HG02885 (cell line): ENCODE results near the gene KRTAP17-1.
"Not testable (repeated sequence)": the region's sequence is repeated elsewhere in the genome, so short reads cannot be mapped to it uniquely, and the experiment has no call there.

Experiments
- ATAC-seq: cut with Tn5 transposase; IDR thresholded peaks from one replicate; pipeline ENCODE4 v1.9.1; 2021; ENCODE audit warnings: mild to moderate bottlenecking; ENCODE audit not compliant: unreplicated experiment, poor library complexity

Gene KRTAP17-1

GRCh38 chr17:41308251-41308917 is 7.1 kb downstream of the KRTAP17-1 start:
- ATAC-seq, result no peak

GRCh38 chr17:41307647-41308046 is 7.9 kb downstream of the KRTAP17-1 start:
- ATAC-seq, result no peak

- ATAC-seq, result no peak
Measured at GRCh38 chr17:41304091-41304490, 11.4 kb downstream of the KRTAP17-1 start.

GRCh38 chr17:41302981-41303380 is 12.5 kb downstream of the KRTAP17-1 start:
- no peak for ATAC-seq

- no peak for ATAC-seq
Measured at GRCh38 chr17:41301916-41302901, 13.3 kb downstream of the KRTAP17-1 start, which contains the start of gene KRTAP29-1. Gene KRTAP29-1 (minus strand): TSS chr17:41302851. CDS start chr17:41302851, 0 bp downstream.

- ATAC-seq, result no peak
Measured at GRCh38 chr17:41301204-41301790, 14.2 kb downstream of the KRTAP17-1 start.

- no peak for ATAC-seq
Measured at GRCh38 chr17:41298458-41299135, 16.9 kb downstream of the KRTAP17-1 start.

- ATAC-seq, result no peak
Measured at GRCh38 chr17:41296846-41297245, 18.7 kb downstream of the KRTAP17-1 start.

- ATAC-seq, result no peak
Measured at GRCh38 chr17:41294016-41294415, 21.5 kb downstream of the KRTAP17-1 start.

GRCh38 chr17:41287050-41287449 is 28.5 kb downstream of the KRTAP17-1 start:
- no peak for ATAC-seq

- ATAC-seq, result no peak
Measured at GRCh38 chr17:41284546-41284945, 31.0 kb downstream of the KRTAP17-1 start.

GRCh38 chr17:41284043-41284442 is 31.5 kb downstream of the KRTAP17-1 start:
- no peak for ATAC-seq

GRCh38 chr17:41278176-41278955 is 37.1 kb downstream of the KRTAP17-1 start:
- no peak for ATAC-seq

GRCh38 chr17:41275648-41276190 is 39.8 kb downstream of the KRTAP17-1 start, which contains the start of gene KRTAP9-7:
Gene KRTAP9-7 (plus strand): TSS chr17:41275698. CDS start chr17:41275698, 0 bp downstream.
- ATAC-seq, result not testable (repeated sequence)

- no peak for ATAC-seq
Measured at GRCh38 chr17:41271858-41272257, 43.7 kb downstream of the KRTAP17-1 start.

- not testable (repeated sequence) for ATAC-seq
Measured at GRCh38 chr17:41271323-41271722, 44.2 kb downstream of the KRTAP17-1 start.

GRCh38 chr17:41267711-41268110 is 47.8 kb downstream of the KRTAP17-1 start:
- no peak for ATAC-seq

- ATAC-seq, result no peak
Measured at GRCh38 chr17:41265078-41265477, 50.4 kb downstream of the KRTAP17-1 start, which contains the start of gene KRTAP9-6. Gene KRTAP9-6 (plus strand): TSS chr17:41265378. CDS start chr17:41265378, 0 bp downstream.
